NCI-H446 treated with DMSO at 0.1 percent for 48 hours (cell line): ENCODE measurements around the gene SMOC2.

Experiments used
- DNase-seq: peaks from one replicate; lab custom pipeline; 2025; lab: John Stamatoyannopoulos, UW

Gene SMOC2

DNA sequence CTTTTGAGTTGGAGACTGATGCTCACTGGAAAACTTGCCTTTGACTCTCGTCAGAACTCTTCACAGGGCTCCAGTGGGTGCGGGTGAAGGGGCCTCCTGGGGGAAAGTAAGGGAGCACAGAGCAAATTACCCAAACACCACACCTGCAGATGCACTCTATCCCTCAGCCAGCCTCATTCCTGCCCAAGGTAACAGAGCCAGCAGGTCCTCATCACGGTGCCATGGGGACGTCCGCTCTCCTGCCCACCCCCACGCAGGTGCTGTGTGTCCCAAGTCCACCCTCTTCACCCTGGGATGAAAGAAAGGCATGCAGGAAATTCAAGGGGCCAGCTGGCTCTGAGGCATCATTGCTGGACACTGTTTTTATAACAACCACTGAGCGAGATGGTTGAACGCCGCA, 269.0 kb downstream of the SMOC2 start:
- no peak for DNase-seq

DNA sequence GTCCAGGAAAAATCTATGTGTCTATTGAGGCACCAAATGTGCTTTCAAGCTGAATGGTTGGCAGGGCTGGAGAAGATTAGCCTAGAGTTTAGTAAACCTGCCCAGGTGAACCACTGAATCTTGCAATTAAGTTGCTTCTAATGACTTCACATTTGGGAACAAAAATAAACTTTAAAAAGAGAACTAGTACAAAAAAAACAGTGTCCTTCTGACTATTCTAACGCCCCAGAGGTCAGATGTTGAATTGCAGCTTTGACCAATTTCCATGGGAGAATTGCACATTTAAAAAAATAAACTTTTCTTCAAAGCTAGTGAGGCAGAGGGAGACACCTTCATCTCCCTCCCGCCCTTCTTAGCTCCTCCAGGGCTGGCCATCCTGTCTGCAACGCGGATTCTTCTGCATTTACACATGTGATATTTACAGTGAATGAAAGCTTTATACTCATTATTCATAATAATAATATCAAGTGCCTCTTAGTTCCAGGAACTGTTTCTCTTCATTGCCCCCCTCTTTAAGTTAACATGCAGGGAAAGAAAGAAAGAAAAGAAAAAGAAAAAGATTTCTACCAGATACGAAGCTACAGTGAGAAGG, 270.2 kb downstream of the SMOC2 start:
- no peak for DNase-seq

DNA sequence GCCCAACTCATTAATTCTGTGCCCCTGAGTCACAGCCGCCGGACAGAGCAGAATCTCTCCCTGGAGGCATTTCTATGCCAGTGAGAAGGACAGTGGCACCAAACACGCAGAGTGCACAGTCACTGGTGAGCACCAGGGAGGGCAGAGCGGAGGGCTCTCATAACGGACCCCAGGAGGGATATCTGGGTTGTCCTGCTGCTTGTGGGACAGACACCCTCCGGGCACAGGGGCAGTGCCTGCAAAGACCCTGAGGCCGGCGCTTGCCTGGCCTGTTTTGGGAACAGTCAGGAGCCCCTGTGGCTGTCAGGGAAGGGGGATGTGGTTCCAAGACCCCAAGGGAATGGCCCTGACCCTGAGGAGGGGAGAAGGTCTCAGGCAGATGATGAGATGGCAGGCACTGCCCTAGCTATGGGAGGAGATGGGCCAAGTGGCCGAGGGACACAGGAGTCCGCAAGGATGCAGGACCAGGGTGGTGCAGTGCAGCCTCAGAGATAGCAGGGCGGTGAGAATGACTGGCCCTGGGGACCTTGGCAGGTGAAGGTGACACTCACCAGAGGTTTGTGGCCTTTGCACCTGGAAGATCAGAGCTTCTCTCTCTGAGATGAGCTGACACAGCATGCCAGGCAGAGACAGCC, 270.8 kb downstream of the SMOC2 start:
- no peak for DNase-seq

DNA sequence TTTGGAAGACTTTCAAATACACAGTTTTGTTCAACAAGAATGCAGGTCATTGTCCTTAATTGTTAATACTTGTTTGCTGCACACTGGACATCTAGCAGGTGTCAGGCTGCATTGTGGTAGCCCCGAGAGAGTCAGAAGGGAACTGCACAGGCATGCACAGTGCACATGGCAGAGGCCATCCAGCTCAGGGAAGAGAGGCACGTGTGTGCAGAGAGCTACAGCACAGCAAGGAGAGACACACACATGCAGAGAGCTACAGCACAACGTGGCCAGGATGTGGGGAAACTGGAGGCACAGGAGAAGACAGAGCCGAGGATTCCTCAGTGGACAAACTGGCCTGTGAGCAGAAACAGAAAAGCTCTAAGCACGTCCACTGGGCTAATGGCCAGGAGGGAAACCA, 272.0 kb downstream of the SMOC2 start:
- DNase-seq, result no peak

DNA sequence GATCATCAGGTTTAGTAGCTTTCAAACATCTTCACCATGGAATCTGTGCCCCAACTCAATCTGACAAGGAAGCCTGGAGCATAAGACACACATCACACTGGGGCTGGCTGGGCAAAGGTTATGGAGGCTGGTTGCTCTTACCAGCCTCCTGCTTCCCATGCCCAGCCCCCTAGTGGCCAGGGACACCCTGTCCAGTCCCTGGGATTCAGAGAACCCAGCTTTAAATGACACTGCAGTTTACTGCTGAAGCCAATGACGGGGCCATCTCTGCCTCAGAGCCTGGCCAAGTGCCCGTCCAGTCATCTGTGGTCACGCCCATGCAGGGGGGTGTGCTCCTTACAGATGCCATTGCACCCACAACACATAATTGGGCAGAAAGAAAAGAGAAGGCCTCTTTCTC, 272.9 kb downstream of the SMOC2 start:
- no peak for DNase-seq

DNA sequence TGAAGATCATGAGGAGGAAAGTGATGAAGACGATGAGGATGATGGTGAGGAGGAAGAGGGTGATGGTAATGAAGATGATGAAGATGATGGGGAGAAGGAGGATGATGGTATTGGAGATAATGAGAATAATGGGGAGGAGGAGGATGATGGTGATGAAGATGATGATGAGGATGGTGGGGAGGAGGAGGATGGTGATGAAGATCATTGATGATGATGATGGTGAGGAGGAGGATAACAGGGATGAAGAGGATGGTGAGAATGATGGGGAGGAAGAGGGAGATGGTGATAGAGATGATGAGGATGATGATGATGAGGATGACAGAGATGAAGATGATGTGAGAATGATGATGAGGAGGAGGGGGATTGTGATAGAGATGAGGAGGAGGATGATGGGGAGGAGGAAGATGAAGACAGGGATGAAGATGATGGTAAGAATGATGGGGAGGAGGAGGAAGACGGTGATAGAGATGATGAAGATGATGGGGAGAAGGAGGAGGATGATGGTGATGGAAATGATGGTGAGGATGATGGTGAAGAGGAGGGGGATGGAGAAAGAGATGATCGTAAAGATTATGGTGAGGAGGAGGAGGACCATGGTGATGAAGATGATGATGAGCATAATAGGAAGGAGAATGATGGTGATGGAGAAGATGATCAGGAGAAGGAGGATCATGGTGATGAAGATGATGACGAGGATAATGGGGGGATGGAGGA, 273.7 kb downstream of the SMOC2 start:
- no peak for DNase-seq

DNA sequence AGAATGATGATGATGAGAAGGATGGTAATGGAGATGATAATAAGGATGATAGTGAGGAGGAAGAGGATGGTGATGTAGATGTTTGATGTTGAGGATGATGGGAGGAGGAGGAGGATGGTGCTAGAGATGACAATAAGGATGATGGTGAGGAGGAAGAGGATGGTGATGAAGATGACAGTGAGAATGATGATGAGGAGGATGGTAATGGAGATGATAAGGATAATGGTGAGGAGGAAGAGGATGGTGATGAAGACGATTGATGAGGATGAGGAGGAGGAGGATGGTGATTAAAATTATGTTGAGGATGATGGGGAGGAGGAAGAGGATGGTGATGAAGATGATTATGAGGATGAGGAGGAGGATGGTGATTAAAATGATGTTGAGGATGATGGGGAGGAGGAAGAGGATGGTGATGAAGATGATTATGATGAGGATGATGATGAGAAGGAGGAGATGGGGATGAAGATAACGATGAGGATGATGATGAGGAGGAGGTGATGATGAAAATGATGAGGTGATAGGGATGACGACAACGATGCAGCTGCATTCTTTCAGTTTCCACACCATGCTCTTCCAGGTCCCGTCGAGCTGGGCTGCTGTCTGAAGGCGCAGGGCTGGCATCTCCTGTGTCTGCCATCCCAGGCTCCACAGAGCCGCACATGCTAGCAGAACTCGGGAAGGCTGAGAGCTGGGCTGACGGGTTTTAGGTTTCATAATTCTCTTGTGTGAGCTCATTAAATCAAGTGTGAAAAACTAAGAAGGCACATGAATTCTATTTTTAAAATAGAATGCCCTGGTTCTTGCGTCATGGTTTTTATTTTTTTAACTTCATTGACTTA, 274.9 kb downstream of the SMOC2 start:
- no peak for DNase-seq

DNA sequence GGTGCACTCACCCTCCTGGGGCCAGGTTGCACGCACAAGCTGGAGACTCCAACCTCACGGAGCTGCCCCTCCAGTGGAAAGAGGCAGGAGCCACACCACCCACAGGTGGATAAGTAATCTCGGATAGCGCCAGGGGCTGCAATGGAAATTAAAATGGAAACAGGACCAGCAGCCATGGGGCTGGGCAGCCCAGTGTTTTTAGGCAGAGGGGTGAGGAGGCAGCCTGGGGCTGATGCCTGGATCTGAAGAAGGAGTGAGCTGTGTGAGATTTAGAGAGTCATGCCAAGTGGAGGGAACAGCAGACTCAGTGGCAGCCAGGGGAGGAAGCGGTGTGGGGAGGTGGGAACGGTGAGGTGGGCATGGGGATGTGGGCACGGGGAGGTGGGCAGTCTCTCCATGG, 275.6 kb downstream of the SMOC2 start:
- no peak for DNase-seq

DNA sequence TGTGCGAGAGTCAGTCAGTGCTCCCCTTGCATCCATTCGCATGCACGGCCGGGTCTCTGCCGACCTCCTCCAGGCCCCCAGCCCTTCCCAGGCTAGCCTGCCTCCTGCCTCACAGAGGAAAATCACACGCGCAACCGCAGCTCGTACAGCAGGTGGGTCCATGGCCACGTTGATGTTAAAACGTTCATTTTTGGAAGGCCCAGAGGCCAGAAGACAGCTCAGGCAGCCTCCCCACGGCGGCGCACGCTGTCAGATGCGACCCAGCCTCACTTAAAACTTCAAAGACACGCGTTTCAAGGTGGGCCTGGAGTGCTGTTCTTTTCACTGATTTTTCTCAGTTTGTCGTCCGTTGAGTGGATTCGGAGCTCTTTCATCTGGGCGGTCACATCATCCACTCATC, 276.5 kb downstream of the SMOC2 start:
- no peak for DNase-seq
